ENCODE measurements around the gene FIZ1.

GRCh38 chr19:55588738-55589137 is 10.6 kb downstream of the FIZ1 start:
- TF ChIP-seq POLR2AphosphoS5 (IDR thresholded peaks at IDR 0.05; ENCODE audit: low read depth, low read length) (no peak), TAF1 (IDR thresholded peaks at IDR 0.05; ENCODE audit: borderline replicate concordance, low read depth, low read length) (no peak), POLR2A (IDR thresholded peaks at IDR 0.05; ENCODE audit: low read depth, low read length) (no peak)
